Hindlimb muscle (tissue), 1 donor: Measurements from ENCODE around the gene PPCS. TPM values are rescaled to one million over a fixed set of nuclear protein-coding genes. Genes with fewer than 3 reads are reported as not detected.
A peak's percentile ranks its signal among the peaks of the same experiment; 100 is the strongest.

Source experiments
- DNase-seq: peaks from one replicate; pipeline ENCODE4 v3.0.0-alpha.2; 2013
- polyA plus RNA-seq: library from polyadenylated mRNA; unstranded; fragments of 120-200 nt; gene quantifications from one replicate; pipeline ENCODE4 v1.2.1, GENCODE V29; 2013; ENCODE audit not compliant: insufficient read length

Gene PPCS
- 32.8 TPM for polyA plus RNA-seq

GRCh38 chr1:42456010-42456753, at the start of gene PPCS, which contains the start of gene ZMYND12:
TSS of gene PPCS (plus strand) at chr1:42456543. CDS start at chr1:42456566, 23 bp downstream.
TSS of gene ZMYND12 (minus strand) at chr1:42456022. CDS start at chr1:42455997, 25 bp downstream.
- peak; percentile 90 for DNase-seq

- no peak for DNase-seq
These were observed 41.5 kb upstream of the PPCS start for GRCh38 chr1:42414551-42415496.

GRCh38 chr1:42417166-42417565, 39.2 kb upstream of the PPCS start:
- peak; percentile 60 for DNase-seq

- no peak for DNase-seq
These were observed 37.8 kb upstream of the PPCS start for GRCh38 chr1:42418516-42418915.

- DNase-seq: peak; percentile 62
These were observed 37.1 kb upstream of the PPCS start for GRCh38 chr1:42419126-42419821.

GRCh38 chr1:42420121-42420520, 36.2 kb upstream of the PPCS start:
- no peak for DNase-seq

- DNase-seq: peak; percentile 87
These were observed 35.3 kb upstream of the PPCS start for GRCh38 chr1:42420911-42421585.

GRCh38 chr1:42422737-42423136, 33.6 kb upstream of the PPCS start:
- no peak for DNase-seq

- DNase-seq: no peak
These were observed 32.7 kb upstream of the PPCS start for GRCh38 chr1:42423681-42424080.

GRCh38 chr1:42424201-42424600, 32.1 kb upstream of the PPCS start:
- no peak for DNase-seq

- DNase-seq: no peak
These were observed 29.1 kb upstream of the PPCS start for GRCh38 chr1:42427240-42427639.

- no peak for DNase-seq
These were observed 26.7 kb upstream of the PPCS start for GRCh38 chr1:42429603-42430002.

- no peak for DNase-seq
These were observed 25.8 kb upstream of the PPCS start for GRCh38 chr1:42430286-42431135.

- DNase-seq: no peak
These were observed 24.8 kb upstream of the PPCS start for GRCh38 chr1:42431514-42431913.

GRCh38 chr1:42432714-42433113, 23.6 kb upstream of the PPCS start:
- no peak for DNase-seq

GRCh38 chr1:42433369-42433768, 23.0 kb upstream of the PPCS start:
- no peak for DNase-seq

- DNase-seq: no peak
These were observed 22.0 kb upstream of the PPCS start for GRCh38 chr1:42434340-42434739.

- DNase-seq: no peak
These were observed 16.4 kb upstream of the PPCS start for GRCh38 chr1:42439940-42440339.

GRCh38 chr1:42442662-42443061, 13.7 kb upstream of the PPCS start:
- DNase-seq: no peak

- no peak for DNase-seq
These were observed 7.1 kb upstream of the PPCS start for GRCh38 chr1:42449256-42449655.

- DNase-seq: no peak
These were observed 6.3 kb upstream of the PPCS start for GRCh38 chr1:42450061-42450460.
